ENCODE data around the gene ZNF783. TPM values are rescaled to one million over a fixed set of nuclear protein-coding genes. Genes with fewer than 3 reads are reported as not detected.
"Not testable (repeated sequence)": the region's sequence is repeated elsewhere in the genome, so short reads cannot be mapped to it uniquely, and the experiment has no call there.

ZNF783 gene
- 10 to 100 TPM; 12.2 to 20.4 (median 18.6) TPM for polyA plus RNA-seq (ENCODE audit: insufficient read depth in 1 of 5, insufficient read length in 5 of 5, low replicate concordance in 1 of 5)
- long read RNA-seq, donor 1, full-length matches to known transcripts = 2 of 2 reads
- long read RNA-seq, donor 1, partial matches to known transcripts = 0 of 2 reads
- long read RNA-seq, donor 1, other reads (novel, unspliced or antisense) = 0 of 2 reads
- long read RNA-seq, donor 2 = 0 reads
- long read RNA-seq, donor 3 = 0 reads
- long read RNA-seq, donor 4, full-length matches to known transcripts = 1 of 1 reads
- long read RNA-seq, donor 4, partial matches to known transcripts = 0 of 1 reads
- long read RNA-seq, donor 4, other reads (novel, unspliced or antisense) = 0 of 1 reads
- long read RNA-seq, donor 5 = 0 reads
- long read RNA-seq, donor 6, partial matches to known transcripts = 7 of 7 reads
- long read RNA-seq, donor 6, other reads (novel, unspliced or antisense) = 0 of 7 reads
- long read RNA-seq, donor 7 = 0 reads
- long read RNA-seq, donor 8 = 0 reads

DNA sequence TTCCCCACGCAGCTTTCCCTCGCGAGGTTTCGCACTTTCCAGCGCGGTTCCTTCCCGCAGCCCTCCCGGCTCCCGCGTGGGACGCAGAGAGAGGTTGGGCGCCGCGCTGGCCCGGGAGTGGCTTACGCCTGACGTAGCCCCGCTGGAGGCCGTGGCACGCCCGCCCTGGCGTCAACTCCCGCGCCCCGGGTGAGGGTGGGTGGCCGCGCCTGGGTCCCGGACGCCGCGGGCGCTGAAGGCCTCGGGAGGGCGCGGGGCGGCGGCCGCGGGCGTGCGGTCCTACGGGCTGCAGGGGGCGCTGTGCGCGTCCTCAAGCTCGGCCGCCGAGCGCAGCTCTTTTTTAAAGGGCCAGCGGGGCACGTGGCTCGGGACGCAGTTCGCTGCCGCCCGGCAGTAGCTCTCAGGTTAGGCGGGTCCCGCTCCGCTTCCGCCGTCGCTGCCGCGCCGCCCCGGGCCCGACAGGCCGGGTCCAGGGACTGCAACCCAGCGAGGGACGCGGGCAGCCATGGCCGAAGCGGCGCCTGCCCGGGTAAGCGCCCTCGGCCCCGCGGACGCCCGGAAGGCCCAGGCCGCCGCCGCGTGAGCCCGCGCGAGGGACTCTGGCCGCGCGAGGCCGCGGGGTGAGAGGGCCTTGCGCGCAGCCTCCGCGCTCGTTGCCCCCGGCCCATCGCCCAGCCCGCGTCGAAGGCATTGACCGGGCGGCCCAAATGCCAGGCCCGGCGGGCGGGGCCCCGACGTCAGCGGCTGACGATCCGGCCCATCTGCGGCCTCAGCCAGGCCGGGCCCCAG, at the start of gene ZNF783:
TSS of gene ZNF783 (plus strand) at position 368 of the 789 bp plus-strand sequence. CDS start at position 506, 138 bp downstream.
- DNase-seq = peak; percentile 87 to 89

DNA sequence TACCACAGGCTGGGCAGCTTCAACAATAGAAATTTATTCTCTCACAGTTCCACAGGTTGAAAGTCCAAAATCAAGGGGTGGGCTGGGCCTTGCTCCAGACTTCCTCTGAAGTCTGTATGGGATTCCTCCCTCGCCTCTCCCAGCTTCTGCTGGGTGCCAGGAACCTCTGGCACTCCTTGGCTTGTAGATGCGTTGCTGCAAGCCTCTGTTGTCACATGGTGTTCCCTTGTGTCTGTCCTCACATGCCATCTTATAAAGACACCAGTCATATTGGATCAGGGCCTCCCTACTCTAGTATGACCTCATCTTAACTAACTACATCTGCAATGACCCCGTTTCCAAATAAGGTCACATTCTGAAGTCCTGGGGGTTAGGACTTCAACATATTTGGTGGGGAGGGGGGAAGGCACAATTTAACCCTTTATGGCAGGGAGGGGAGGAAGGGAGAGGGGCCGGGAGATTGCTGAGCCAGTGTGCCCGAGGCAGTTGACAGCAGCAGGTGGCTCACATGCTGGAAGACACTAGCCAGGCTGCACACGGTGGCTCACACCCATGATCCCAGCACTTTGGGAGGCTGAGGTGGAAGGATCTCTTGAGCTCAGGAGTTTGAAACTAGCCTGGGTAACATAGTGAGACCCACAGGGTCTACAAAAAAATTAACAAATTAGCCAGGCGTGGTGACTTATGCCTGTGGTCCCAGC, 47.8 kb upstream of the ZNF783 start:
- DNase-seq = no peak

DNA sequence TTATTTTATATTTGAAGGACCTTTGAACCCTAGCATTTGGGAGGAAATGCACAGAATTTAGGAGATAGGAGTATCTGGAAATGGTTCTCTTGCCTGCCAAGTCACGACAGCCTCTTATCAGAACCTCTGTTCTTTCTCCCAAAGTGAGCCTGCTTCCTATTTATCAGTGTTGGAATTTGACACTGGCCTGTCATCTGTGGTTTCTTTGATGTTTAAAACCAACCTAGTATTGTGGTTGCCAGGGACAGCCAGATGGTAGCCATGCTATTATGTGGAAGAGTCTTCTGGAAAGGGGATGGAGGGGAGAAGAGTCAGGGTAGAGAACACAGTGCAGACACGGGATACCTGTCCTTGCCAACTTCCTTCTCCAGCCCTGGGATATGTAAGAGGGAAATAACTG, 45.6 kb upstream of the ZNF783 start:
- no peak for DNase-seq

DNA sequence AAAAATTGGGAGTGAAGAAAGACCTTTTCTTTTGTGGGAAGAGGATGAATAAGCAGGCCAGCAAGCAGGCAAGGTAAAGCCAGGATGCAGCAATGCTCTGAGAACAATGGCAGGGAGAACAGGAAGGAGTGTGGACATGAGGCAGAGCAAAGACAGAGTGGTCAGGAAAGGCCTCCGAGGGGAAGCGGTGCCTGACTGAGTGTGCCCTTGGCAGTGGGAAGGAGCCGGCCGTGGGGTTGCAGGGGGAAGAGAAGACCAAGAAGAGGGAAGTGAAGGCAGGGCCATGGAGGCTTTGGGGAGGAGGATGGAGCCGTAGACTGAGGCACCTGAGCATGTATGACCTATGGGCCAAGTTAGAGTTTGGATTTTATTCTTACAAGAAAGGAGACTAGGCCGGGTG, 44.4 kb upstream of the ZNF783 start:
- no peak for DNase-seq

DNA sequence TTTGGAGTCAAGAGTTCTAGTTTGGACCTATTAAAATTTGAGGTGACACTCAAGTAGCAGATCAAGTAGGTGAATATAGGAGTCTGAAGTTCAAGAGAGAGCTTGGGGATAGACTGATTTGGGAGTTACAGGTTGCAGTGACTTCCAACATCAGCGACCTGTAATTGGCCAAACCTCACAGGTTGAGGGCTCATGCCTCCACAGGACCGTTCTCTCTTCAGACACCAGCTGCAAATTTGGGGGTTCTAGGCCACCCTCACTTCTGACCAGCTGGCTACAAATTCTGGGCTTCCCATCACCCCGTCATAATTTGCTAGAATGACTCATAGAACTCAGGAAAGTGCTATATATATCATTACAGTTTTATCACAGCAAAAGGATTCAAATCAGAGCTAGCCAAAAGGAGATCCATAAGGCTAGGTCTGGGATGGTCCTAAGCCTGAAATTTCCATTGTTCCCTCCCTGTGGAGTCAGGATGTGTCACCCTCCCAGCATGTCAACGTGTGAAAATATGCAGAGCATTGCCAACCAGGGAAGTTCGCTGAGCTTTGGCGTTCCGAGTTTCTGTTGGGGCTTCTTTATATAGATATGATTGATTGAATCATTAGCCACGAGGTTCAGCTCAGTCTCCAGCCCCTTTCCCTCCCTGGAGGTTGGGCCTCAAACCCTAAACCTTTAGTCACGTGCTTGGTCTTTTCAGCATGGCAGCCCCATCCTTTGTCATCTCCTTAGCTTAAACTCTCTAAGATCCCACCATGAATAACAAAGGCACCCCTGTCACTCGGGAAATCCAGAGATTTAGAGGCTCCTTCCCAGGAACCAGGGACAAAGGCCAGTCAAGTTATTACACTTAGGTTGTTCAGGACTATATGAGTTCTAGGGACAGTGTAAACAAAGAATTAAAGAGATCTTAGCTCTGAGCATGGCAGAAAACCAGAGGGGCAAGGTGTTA, 43.3 kb upstream of the ZNF783 start:
- no peak for DNase-seq

DNA sequence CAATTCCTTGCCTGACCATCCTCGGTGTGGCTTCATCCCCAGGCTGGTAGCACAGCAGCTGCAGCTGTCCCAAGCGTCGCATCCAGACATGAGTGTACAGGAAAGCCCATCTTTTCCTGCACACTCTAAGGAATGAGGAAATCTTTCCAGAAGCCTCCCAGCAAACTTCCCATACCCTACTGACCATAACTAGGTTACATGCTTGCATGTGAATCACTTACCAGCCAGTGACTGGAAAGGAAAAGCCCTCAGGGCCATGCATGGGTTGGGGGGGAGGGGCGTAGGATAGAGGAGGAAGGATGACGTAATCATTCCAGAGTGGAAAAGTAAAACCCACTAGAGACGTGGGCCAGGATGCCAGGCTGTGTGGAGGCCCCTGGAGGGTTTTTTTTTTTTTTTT, 41.5 kb upstream of the ZNF783 start:
- DNase-seq = no peak

DNA sequence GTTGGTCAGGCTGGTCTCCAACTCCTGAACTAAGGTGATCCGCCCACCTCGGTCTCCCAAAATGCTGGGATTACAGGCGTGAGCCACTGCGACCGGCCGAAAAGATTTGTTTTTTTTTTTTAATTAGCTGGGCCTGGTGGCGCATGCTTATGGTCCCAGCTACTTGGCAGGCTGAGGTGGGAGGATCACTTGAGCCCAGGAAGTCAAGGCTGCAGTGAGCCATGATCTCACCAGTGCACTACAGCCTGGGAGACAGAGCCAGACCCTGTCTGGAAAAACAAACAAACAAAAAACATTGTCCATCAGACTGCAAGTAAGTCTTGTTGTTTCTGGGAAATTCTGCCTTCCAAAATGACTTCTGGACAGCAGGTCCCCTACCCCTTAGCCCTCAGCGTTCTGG, 38.8 kb upstream of the ZNF783 start:
- no peak for DNase-seq

DNA sequence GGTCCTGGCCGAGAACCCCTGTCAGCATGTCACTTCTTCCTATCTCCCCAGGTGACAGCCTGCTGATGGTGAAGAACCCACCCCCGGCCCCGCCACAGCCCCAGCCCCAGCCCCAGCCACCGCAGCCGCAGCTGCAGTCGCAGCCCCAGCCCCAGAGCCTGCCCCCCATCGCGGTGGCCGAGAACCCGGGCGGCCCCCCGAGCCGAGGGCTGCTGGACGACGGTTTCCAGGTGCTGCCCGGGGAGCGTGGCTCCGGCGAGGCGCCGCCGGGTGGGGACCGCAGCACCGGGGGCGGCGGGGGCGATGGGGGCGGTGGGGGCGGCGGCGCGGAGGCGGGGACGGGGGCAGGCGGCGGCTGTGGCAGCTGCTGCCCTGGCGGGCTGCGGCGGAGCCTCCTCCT, 38.2 kb upstream of the ZNF783 start:
- DNase-seq = no peak

DNA sequence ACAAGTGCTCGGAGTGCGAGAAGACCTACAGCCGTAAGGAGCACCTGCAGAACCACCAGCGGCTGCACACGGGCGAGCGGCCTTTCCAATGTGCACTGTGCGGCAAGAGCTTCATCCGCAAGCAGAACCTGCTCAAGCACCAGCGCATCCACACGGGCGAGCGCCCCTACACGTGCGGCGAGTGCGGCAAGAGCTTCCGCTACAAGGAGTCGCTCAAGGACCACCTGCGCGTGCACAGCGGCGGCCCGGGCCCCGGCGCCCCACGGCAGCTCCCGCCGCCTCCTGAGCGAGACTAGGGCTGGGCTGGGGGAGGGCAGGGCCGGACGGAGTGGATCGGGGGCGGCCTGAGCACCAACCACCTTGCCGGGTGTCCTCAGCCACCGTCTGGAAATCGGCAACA, 37.6 kb upstream of the ZNF783 start:
- no peak for DNase-seq

DNA sequence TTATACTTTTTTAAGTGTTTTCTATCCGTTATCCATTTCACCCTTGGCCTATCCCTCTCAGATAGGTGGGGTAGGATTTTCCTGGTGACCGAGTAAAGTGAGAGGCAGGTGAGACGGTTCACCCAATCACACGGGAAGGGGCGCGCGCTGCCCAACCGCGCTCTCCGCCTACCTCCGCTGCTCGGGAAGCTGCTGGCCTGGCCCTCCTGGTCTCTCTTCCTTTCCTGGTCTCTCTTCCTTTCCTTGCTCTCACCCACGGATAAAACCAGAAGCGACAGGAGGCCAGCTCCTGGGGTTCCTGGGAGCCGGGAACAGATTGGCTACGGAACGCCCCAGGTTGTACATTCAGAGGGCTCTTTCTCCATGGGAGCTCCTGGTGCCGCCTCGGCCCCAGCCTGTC, 36.9 kb upstream of the ZNF783 start:
- no peak for DNase-seq

DNA sequence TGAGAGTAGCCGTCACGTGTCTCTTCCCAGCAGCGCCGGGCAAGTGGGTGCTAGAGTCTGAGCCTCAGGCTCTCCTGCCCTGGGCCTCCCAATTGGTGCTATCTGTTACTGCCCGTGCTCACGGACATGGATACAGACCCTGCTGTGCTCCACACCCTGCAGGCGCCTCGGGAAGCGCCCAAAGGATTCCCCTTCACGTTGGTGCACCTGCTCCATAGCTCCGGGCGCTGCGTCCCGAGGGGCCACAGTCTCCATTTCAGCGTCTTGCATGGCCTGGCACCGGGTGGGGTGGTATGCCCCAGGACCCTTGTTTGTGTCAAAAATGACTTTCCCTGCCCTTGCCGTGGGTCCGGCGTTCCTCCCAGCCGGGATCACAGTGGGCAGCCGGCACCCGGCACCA, 36.3 kb upstream of the ZNF783 start:
- no peak for DNase-seq

DNA sequence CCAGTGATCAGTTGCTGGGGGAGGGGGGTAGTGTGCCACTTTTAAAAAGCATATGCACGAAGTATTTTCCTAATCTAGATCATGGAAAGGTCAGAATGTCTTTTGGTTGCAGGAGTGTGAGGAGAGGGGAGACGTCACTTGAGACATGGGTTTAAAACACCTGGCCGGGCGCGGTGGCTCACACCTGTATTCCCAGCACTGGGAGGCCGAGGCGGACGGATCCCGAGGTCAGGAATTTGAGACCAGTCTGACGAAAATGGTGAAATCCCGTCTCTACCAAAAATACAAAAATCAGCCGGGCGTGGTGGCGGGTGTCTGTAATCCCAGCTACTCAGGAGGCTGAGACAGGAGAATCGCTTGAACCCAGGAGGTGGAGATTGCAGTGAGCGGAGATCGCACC, 35.6 kb upstream of the ZNF783 start:
- DNase-seq = not testable (repeated sequence)

DNA sequence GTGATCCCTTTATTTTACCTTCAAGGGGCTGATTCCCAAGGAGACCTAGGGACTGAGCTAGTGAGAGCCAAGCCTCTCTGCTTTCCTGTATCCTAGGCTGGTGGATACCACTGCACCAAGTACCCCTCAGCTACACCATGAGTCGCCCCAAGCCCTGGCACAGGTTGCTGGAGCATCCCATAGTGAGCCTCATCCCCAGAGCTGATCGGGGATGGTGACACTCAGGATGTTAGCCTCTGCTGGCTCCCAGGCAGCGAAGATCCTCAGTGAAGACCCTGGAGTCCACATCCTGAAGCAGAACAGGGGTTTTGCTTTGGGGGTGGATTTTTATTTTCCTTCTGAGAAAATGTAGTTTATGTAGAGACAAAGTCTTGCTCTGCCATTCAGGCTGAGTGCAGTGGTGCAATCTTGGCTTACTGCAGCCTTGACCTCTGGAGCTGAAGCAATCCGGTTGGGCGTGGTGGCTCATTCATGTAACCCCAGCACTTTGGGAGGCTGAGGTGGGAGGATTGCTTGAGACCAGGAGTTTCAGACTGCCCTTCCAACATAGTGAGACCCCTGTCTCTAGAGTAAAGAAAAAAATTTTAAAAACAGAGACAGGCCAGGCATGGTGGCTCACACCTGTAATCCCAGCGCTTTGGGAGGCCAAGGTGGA, 35.0 kb upstream of the ZNF783 start:
- DNase-seq = no peak

DNA sequence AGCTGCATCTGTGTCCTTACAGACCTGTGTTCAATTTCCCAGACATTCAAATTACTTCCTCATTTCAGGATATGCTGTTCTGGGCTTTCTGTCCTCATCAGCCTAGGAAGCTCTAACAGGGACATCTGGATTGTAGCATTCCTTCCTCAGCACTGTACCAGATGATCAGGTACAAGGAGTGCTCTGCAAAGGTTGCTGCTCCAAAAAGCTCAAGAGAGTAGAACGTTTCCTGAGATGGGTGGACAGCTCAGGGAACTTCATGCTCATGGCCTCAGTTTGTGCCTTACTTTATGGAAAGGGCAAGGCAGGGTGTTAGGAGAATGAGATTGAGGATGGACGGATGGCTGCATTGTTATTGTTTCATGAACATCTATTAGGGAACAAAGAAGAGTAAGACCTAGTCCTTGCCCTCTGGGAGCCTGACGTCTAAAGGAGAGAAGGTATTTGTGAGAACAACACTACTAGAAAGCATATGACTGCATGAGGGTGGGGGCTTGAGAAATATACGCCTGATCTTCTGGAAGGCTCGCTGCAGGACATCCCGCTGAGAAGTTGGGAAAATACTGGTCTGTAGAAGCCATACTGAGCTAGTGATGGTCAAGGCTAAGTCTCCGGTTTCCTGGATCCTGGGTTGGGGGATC, 33.0 kb upstream of the ZNF783 start:
- DNase-seq = no peak

DNA sequence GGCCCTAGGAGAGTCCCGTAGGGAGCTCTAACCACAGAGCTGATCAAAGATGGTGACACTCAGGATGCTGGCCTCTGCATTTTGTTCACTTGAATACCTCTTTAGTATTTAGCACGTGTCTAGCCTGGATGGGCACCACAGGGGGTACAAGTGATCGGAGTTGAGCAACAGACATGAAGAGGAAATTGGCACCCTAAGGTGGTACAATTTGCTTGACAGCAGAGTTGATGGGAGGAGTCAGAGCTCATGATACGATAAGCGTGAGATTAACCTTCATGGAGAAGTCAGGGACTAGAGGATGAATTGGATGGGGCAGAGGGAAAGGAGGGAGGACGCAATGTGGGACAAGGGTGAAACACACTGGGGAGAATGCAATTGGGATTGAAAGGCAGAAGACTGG, 32.5 kb upstream of the ZNF783 start:
- DNase-seq = no peak

DNA sequence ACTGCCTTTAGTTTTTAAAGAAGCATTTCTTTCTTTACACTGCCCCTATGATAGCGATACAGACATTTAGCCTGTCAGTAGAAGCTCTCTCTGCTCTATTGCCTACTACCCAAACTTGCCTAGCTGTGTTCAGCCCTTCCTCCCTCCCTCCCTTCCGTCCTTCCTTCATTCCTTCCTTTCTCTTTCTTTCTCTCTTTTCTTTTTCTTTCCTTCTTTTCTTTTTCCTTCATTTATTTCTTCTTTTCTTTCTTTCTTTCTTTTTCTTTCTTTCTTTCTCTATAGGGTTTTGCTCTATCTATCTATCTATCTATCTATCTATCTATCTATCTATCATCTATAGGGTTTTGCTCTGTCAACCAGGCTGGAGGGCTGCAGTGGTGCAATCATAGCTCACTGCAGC, 29.6 kb upstream of the ZNF783 start:
- no peak for DNase-seq

DNA sequence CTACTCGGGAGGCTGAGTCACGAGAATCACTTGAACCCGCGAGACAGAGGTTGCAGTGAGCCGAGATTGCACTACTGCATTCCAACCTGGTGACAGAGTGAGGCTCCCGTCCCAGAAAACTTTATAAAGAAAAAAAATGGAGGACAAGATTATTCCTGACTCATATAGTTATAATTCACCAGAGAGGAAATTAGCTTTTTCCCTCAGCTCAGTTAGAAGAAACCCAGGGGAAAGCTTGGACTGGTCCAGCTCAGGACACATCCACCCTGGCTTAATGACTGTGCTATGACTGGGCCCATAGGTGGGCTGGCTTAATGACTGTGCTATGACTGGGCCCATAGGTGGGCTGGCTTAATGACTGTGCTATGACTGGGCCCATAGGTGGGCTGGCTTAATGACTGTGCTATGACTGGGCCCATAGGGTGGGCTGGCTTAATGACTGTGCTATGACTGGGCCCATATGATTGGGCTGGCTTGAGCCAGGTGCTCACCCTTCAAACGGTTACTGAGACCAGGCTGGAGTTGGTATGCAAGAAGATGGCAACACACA, 28.3 kb upstream of the ZNF783 start:
- DNase-seq = not testable (repeated sequence)

DNA sequence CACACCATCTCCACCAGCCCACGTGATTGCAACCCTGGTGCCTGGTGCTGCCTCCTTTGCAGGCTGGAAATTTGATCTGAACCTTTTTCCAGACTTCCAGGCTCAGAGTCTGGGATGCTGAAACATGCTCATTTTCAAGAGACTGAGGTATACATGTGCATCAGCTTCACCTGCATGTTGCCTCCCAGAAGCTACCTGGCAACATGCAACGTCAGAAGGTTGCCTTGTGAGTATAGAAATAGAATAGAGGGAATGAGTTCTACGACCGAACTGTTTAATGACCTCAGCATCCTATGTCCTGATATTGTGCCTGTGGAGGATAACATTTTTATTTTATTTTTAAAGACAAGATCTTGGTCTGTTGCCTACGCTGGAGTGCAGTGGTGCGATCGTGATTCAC, 24.5 kb upstream of the ZNF783 start:
- DNase-seq = no peak

DNA sequence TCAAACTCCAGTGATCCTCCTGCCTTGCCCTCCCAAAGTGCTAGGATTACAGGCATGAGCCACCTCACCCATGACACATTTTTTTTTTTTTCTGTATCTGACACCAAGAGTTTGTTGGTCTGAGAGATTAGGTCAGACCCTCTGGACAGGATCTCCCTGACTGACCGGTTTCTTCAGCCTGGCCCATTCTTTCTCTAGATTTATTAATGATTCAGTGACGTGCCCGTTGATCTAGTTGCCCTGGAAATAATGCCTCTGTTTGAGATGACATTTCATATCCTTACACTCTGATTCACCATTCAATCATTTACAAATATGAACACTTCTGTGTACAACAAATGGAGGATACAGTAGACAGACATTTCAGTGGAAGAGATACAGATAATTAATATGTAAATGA, 23.9 kb upstream of the ZNF783 start:
- DNase-seq = no peak

All from right lung (tissue), 10 donors.